SU-DHL-6 (cell line): ENCODE measurements around the gene NR2F6.
"Not testable (repeated sequence)": the region's sequence is repeated elsewhere in the genome, so short reads cannot be mapped to it uniquely, and the experiment has no call there.

Experiments
- EZH2phosphoT487 ChIP-seq: fragments of 200-600 bp; sonication (generic), shearing (Covaris generic); conservative IDR thresholded peaks from 2 replicates; pipeline ENCODE4 v1.6.1; 2018; ENCODE audit warnings: mild to moderate bottlenecking, antibody characterized with exemption, low read length, moderate library complexity, mixed read lengths
- TF ChIP-seq, protein P1 (sequence below): fragments of 200-600 bp; sonication (generic); IDR thresholded peaks from one replicate; pipeline ENCODE4 v1.5.1; 2017; ENCODE audit warnings: antibody characterized with exemption, mild to moderate bottlenecking, low read length, moderate library complexity; ENCODE audit not compliant: insufficient read depth, poor library complexity, severe bottlenecking

DNA sequence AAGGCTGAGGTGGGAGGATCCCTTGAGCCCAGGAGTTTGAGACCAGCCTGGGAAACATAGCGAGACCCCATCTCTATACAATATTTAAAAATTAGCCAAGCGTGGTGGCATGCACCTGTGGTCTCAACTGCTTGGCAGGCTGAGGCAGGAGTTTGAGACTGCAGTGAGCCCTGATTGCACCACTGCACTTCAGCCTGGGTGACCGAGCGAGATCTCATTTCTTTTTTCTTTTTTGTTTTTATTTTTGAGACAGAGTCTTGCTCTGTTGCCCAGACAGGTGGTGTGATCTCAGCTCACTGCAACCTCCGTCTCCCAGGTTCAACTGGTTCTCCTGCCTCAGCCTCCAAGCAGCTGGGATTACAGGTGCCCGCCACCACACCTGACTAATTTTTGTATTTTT, 54.0 kb downstream of the NR2F6 start:
- TF ChIP-seq, protein P1, sequence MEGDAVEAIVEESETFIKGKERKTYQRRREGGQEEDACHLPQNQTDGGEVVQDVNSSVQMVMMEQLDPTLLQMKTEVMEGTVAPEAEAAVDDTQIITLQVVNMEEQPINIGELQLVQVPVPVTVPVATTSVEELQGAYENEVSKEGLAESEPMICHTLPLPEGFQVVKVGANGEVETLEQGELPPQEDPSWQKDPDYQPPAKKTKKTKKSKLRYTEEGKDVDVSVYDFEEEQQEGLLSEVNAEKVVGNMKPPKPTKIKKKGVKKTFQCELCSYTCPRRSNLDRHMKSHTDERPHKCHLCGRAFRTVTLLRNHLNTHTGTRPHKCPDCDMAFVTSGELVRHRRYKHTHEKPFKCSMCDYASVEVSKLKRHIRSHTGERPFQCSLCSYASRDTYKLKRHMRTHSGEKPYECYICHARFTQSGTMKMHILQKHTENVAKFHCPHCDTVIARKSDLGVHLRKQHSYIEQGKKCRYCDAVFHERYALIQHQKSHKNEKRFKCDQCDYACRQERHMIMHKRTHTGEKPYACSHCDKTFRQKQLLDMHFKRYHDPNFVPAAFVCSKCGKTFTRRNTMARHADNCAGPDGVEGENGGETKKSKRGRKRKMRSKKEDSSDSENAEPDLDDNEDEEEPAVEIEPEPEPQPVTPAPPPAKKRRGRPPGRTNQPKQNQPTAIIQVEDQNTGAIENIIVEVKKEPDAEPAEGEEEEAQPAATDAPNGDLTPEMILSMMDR: not testable (repeated sequence)
- TF ChIP-seq EZH2phosphoT487: not testable (repeated sequence)
